HG03571 (cell line): ENCODE results near the gene PLEKHO1.
"Not testable (repeated sequence)": the region's sequence is repeated elsewhere in the genome, so short reads cannot be mapped to it uniquely, and the experiment has no call there.

Source experiments
- ATAC-seq: cut with Tn5 transposase; IDR thresholded peaks from one replicate; pipeline ENCODE4 v1.9.1; 2021; ENCODE audit not compliant: unreplicated experiment

PLEKHO1 gene

DNA sequence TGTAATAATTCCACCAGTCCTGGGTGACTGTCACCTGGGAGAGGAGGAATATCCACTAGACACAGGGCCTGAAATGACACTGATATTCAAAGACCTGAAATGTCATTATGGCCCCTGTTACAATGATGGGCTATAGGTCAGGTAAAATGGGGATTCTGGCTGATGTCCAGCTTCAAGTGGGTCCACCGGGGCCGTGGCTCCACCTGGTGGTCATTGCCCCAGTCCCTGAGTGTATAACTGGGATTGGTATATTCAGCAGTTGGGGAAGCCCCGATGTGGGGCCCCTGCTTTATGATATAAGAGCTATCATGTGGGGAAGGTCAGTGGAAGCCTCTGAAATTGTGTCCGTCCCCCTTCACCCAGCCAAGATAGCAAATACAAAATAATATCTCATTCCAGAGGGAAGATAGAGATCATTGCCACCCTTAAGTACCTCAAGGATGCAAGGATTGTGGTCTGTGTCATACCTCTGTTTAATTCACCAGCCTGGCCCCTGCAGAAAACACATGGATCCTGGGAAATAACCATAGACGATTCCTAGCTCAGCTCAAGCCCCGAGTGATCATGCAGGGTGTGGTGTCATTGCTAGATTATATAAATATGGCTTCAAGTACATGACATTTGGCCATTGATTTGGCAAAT is 19.4 kb downstream of the PLEKHO1 start:
- no peak for ATAC-seq

DNA sequence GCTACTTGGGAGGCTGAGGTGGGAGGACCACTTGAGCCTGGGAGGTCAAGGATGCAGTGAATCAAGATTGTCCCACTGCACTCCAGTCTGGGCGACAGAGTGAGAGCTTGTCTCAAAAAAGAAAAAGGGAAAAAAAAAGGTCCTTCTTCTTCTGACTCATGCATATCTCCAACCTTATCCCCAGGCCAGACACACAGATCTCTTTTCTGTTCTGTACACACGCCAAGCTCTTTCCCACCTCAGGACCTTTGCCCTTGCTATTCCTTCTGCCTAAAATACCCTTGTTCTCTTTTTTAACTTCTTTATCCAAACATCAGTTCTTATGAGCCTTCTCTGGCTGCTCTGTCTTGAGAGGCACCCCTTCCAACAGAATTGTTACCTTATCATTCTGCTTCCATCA is 22.1 kb downstream of the PLEKHO1 start:
- no peak for ATAC-seq

DNA sequence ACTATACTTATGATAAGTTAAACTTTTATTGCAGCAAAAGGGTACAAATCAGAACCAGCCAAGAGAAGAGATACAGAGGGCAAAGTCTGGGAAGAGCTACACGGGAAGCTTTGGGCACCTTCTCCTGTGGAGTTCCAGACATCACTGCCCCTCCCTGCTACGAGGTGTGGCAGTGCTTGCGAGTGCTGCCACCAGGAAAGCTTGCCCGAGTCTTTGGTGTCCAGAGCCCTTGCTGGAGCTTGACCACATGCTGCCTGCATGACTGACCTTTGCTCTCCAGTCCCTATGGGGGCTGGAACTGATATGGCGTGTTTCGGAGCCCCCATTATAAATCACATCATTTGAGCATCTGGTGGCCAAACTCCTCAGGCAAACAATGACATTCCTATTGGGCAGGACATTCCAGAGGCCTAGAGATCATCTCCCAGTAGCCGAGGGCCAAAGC is 23.4 kb downstream of the PLEKHO1 start:
- ATAC-seq: no peak

DNA sequence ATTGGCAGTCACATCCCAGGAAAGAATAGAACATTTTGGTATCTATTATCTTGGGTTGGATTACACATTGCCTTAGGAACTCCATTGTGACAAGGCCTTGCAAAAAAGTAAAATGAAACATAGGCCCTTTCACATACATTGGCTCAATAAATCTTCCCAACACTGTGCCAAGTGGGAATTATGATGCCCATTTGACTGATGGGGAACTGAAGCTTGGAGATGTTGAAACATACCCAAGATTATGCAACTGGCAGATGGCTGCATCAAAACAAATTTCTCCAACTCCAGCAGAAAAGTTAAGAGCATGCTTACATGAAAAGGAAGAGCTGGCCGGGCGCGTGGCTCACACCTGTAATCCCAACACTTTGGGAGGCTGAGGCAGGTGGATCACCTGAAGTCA is 26.9 kb downstream of the PLEKHO1 start:
- ATAC-seq: no peak

DNA sequence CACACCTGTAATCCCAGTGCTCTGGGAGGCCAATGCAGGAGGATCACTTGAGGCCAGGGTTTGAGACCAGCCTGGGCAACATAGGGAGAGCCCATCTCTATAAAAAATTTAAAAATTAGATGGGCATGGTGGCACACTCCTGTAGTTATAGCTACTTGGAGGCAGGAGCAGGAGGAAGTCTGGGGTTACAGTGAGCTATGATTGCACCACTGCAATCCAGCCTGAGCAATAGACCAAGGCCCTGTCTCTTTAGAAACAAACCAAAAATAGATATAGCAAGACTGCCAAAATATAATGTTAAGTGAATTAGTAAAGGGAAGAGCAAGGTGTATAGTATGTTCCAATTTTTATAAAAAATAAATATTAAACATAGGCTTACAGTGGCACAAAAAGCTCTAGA is 28.8 kb downstream of the PLEKHO1 start:
- ATAC-seq: no peak

DNA sequence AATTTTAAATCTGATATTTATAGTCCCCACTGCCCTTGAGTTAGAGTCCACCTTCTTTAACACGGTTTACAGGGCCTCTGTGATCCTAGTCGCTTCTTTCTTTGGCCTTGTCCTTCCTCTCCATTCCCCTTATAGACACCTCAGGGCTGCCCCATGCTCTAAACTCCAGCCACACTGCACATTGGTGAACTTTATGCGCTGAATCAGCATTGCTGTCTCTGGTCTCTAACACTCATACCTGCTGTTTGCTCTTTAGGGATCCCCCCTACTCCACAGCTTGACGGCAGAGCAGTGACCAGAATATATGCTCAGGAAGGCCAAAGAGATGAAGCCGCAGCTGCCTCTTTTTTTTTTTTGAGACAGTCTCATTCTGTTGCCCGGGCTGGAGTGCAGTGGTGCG is 30.2 kb downstream of the PLEKHO1 start:
- no peak for ATAC-seq

DNA sequence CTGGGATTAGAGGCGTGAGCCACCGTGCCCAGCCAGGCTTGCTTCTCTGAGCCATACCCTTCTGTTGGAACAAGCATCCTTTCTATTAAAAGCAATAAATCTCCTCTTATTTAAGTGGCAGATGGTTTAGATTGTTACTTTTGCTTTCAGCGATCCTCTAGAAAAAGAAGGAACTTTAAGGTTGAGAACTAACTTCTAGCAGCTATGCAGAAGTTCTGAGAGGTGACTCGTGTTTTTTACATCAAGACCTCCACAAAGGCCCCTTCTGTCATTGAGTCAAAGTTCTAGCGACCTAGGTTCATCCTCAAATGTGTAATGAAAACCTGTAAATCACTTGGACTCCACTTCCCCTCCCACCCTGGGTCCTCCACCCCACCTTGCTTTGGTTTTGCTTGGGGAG is 30.8 kb downstream of the PLEKHO1 start:
- ATAC-seq: no peak

DNA sequence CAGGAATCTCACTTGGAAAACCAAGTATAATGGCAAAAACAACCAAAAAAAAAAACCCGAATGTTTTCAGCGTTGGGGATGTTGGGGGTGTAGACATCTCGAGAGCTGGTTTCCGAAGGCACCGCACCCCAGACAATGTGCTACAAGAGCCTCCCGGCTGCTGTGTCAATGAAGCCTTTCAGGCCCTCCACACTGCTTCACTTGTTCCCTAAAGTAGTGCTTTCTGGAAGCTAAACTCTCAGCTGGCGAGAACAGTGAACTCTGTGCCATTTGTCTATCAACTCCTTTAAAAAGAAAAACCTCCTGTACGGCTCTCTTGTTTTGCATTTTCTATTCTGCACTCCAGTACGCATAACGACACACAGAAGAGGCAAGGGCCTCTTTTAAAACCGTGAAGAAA is 32.5 kb downstream of the PLEKHO1 start:
- no peak for ATAC-seq

DNA sequence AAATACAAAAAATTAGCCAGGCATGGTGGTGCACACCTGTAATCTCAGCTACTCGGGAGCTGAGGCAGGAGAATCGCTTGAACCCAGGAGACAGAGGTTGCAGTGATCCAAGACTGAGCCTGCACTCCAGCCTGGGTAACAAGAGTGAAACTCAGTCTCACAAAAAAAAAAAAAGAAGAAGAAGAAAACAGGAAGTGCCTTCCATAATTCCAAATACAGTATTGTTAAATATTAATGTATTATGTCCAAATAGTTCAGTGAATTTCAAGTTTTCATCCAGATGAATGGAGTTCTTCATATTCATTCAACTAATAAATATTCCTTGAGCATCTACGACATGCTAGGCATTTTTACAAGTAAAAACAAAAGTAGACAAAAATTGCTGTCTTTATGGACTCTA is 33.3 kb downstream of the PLEKHO1 start:
- no peak for ATAC-seq

DNA sequence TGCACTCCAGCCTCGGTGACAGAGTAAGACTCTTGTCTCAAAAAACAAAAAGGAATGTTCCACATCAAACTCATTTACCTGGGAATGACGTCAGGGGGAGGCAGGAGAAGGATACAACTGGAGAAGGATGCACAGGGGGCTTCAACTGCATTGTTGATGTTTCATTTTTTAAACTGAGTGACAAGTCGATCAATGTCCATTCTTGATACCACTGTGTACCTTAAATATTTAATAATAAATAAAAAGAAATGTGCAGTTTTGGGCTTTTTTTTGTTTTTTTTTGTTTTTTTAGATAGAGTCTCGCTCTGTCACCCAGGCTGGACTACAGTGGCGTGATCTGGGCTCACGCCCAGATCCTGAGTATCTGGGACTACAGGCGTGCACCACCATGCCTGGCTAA is 35.8 kb downstream of the PLEKHO1 start:
- ATAC-seq: no peak

DNA sequence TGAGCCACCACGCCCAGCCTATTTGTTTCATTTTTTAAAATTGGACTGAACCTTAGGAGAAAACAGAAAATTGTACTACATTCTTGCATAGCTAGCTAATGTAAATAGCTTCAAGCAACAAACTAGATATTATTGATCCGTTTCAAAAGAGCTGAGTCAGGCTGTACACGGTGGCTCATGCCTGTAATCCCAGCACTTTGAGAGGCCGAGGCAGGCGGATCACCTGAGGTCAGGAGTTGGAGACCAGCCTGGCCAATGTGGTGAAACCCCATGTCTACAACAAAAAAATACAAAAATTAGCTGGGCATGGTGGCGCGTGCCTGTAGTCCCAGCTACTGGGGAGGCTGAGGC is 36.7 kb downstream of the PLEKHO1 start:
- not testable (repeated sequence) for ATAC-seq

DNA sequence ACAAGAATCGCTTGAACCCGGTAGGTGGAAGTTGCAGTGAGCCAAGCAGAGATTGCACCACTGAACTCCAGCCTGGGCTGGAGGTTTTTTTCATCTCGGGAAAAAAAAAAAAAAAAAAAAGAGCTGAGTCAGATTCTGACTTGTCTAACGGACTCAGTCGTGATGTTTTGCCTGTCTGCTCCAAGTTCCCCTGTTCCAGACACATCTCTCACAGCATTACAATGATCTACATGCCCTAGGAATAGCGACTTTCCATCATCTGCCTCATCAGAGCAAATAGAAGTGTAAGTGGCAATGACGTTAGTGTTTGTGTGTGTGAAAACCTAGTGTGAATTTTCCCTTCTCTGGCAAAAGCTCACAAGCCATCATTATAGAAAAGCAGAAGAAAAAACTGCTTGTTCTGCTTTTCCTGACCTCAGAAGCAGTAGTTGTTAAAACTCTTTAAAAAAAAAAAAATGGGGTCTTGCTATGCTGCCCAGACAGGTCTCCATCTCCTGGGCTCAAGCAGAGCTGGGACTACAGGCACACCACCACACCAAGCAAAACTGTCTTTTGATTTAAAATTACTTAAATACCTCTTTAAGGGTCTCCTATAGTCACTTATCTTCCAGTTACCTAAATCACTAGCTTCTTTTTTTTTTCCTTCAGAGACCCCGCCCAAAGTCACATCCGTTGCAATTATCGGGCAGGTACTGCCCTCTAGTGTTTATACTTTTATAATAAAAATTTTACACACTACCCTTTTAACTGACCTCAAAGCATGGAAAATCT is 37.3 kb downstream of the PLEKHO1 start:
- no peak for ATAC-seq

DNA sequence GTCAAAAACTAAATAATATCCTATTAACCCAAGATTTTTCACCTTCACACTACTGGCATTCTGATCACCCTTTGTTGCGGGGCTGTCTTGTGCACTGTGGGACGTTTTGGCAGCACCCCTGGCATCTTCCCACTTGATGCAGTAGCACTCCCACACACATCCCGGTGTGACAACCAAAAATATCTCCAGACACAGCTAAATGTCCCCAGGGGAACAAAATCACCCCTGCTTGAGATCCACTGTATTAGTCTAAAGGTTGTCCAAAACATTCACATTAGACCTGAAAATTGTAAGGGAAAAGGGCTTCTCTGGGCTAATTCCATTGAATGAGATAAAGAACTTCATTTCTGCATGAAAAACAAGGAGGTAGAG is 37.8 kb downstream of the PLEKHO1 start:
- no peak for ATAC-seq

DNA sequence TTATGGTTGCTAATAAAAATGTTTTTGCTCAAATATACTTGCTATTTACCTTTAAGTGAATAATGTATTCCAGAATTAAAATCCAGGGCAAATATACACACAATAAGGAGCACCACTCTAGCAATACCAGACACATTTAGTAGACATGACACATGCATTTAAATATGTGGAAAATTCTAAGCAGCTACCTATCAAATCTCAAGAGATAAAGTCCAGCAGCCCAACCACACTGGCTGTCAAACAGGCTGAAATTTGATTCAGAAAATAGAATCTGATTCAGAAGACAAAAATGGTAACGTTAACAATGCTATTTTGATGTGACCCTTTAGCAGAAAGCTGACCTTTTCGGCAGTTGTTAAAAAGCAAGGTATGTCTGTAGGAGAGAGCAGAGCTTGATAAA is 42.3 kb downstream of the PLEKHO1 start:
- ATAC-seq: no peak

DNA sequence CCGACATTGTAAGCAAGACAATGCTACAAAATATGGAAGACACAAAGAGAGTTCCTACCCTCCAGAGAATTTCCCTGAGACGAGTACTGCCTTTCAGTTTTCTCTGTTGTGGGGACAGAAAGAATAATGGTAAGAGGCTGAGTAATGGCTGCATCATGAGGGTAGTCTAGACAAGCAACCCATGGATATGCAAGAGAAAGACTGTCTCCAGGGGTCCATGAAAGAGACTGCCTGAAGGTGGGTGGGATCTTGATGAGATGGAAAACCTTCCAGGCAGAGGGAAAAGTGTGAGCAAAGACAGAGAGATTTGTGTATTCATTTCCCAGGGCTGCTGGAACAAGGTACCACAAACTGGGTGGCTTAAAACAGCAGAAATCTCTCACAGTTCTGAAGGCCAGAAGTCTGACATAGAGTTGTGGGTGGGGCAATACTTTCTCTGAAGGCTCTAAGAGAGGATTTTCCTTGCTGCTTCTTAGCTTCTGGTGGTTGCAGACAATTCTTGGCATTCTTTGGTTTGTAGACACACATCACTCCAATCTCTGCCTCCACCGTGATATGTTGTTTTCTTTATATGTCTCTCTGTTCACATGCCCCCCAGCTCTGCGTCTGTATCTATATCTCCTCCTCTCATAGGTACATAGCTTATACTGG is 44.8 kb downstream of the PLEKHO1 start:
- no peak for ATAC-seq

DNA sequence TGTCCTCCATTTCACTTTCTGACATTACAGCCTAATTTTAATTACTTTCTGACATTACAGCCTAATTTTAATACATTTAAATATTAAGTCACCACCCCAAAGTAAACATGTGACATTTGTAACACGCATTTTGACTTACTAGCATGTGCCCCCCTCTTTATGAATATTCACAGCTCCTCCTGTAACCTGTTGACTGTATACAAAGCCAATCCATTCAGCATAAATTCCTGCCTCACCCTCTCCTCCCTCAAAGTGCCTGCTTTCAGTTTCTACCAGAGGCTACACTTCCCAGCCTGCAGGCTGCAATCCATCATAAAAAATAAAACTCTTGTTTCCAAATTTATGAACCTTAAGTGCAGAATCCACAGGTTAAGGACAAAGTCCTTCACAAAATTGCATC is 46.7 kb downstream of the PLEKHO1 start:
- no peak for ATAC-seq

DNA sequence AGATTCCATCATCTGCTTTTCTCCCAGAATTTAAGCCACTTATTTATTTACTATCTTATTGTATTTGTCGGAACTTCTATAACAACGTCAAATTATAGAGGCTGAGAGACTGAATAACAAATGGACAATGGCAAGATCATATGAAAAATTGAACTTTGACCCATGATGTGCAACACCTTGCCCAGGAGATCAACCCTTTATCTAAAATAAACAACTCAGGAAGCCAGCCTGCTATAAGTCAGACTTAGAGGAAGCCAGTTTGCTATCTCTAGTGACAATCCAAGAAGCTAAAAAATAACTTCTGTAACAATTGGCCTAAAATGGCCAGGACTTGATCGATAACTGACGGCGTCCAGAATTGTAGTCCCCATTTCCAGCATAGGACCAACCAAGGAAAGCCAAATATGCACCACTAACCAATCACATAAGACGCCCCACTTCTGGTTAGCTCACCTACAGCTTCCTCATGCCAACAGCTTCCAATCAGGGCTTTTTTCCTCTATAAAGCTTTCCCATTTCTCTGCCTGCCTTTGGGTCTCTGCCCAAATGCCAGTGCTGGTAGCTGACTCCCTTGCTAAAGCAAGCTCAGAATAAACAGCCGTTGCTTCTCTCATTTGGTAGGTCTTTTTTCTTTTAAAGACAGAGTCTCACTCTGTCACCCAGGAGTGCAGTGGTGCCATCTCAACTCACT is 57.7 kb downstream of the PLEKHO1 start:
- no peak for ATAC-seq

DNA sequence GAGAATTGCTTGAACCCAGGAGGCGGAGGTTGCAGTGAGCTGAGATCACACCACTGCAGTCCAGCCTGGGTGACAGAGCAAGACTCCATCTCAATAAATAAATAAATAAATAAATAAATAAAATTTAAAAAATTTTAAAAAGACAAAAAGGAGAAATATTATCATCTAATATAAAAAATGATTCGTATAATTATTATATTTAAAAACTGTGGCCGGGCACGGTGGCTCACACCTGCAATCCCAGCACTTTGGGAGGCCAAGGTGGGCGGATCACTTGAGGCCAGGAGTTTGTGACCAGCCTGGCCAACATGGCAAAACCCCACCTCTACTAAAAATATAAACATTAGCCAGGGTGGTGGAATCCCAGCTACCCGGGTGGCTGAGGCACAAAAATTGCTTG is 58.7 kb downstream of the PLEKHO1 start:
- ATAC-seq: not testable (repeated sequence)
